Gastroesophageal sphincter (tissue), 3 donors: ENCODE results near the gene HYI.

Experiments used
- CTCF ChIP-seq, 4 experiments: fragments of 200-600 bp in 2 of 4; fragments of 450-650 bp in 2 of 4; sonication (generic) in 1 of 4; IDR thresholded peaks; one replicate each; pipeline ENCODE4 v1.5.1; 2017 to 2019; ENCODE audit warnings: antibody characterized with exemption in 4 of 4, mild to moderate bottlenecking in 2 of 4, moderate library complexity in 2 of 4
- POLR2A ChIP-seq, 2 donors: fragments of 450-650 bp; IDR thresholded peaks; one replicate each; pipeline ENCODE4 v1.6.1; 2017; ENCODE audit warnings: antibody characterized with exemption in 2 of 2, mild to moderate bottlenecking in 2 of 2, moderate library complexity in 1 of 2

DNA sequence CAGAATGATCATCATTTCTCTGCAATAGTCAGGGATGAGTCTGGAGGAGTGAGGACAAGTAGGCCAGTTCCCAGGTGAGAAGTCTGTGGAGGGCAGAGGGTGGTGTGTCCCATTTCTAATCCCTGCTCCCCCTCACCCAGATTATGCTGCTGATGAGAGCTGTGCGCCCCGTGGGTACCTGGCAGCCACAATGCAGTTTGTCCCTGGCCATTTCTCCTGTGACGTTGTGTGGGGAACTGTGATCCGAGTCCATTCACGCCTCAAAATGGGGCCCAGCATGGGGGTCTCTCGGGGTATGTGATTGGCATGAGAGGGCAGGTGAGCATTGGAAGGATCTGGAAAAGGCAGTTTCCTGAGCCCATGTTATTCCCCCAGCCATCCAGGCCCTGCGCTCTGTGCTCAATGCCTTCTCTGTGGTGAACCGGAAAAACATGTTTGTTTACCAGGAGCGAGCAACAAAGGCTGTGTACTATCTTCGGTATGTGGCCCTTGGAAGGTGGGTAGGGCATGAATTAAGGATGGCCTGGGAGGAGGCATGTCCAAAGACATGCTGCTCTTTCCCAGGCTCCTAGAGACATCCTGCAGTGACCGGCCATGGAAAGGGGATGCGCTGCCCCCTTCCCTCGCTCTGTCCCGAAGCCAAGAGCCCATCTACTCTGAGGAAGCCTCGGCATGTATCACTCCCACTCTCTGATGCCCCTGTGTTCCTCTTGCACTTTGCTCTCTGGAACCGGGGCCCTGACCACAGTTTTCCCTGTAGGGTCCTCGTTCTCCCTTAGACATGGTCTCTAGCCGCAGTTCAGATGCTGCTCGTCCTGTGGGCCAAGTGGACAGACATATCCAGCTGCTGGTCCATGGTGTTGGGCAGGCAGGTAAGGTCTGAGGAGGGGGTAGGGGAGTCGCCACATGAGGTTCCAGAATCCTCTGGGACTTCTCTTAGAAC is 16.4 kb downstream of the HYI start:
- TF ChIP-seq CTCF (IDR thresholded peaks at IDR 0.05) (no peak), POLR2A (IDR thresholded peaks at IDR 0.05) (no peak)
